ENCODE measurements around the gene CFAP97D2. TPM values are rescaled to one million over a fixed set of nuclear protein-coding genes. Genes with fewer than 3 reads are reported as not detected.

CFAP97D2 gene
- polyA plus RNA-seq, 1 of the 3 experiments (the other 2 are of a cell fraction) = not detected

GRCh38 chr13:114225610-114226009, 46.6 kb downstream of the CFAP97D2 start:
- no peak for TF ChIP-seq FOXJ3 (CRISPR knock-in tag; IDR thresholded peaks at IDR 0.05)
- no peak for TF ChIP-seq YY1 (IDR thresholded peaks at IDR 0.05; ENCODE audit: low read depth)
- TF ChIP-seq IRF3 (IDR thresholded peaks at IDR 0.05; ENCODE audit: low read depth, low read length) = no peak
- no peak for TF ChIP-seq SIN3A (IDR thresholded peaks at IDR 0.05; ENCODE audit: borderline replicate concordance, low read depth, low read length)
- TF ChIP-seq GATA2 (CRISPR knock-in tag; IDR thresholded peaks at IDR 0.05) = no peak
- TF ChIP-seq TEAD4 (IDR thresholded peaks at IDR 0.05; ENCODE audit: borderline replicate concordance, insufficient read depth) = no peak
- no peak for TF ChIP-seq RAD21 (IDR thresholded peaks at IDR 0.05; ENCODE audit: low read length)
- Histone ChIP-seq H3K9me2 (no peaks in the 10 kb centered on the region), H3K9me3 (no peaks in the 10 kb centered on the region), H3K4me1 (ENCODE audit: control insufficient read depth in 1 of 2, insufficient read depth in 2 of 2, low read depth in 1 of 2, low read length in 1 of 2) (peaks cover 0 to 15% of the 10 kb centered on the region in 2 experiments; a peak in 1 of 4 replicates), H3K27me3 (ENCODE audit: insufficient read depth) (no peaks in the 10 kb centered on the region; the same call in 1 of the 2 replicates), H2AFZ (ENCODE audit: low read depth) (no peak overlapping the region), H3K4me3 (ENCODE audit: low read depth in 2 of 2, low read length in 1 of 2) (no peak overlapping the region), H4K20me1 (ENCODE audit: insufficient read depth) (no peaks in the 10 kb centered on the region), H3K4me2 (no peak overlapping the region), H3K36me3 (replicated peaks in 1 of 2; ENCODE audit: control insufficient read depth in 1 of 2, insufficient read depth in 2 of 2, low read length in 1 of 2) (no peaks in the 10 kb centered on the region), H3F3A (replicated peaks; ENCODE audit: insufficient read depth) (peaks cover 5% of the 10 kb centered on the region), H3K9ac (no peak overlapping the region), H3K79me2 (ENCODE audit: insufficient read depth) (no peaks in the 10 kb centered on the region), H3K27ac (ENCODE audit: low read depth in 2 of 2, low read length in 1 of 2) (peak overlapping the region in 1 of 2 experiments; percentile 31; a peak in 1 of 4 replicates)
- peak; percentile 37 for DNase-seq
- ChIA-PET POLR2A (no interaction called here), CTCF (interaction anchor here (0.7 to 1.7 kb wide), 15 partner anchors 13 to 501 kb away, joined by 3 to 10 read pairs (median 4); no protein-coding TSS in a partner anchor)
- 76% methylated on average over 4 of the region's 8 CpGs for WGBS (ENCODE audit: low lambda C conversion rate)

- WGBS (ENCODE audit: low lambda C conversion rate) = 91% methylated on average over 10 of the region's 11 CpGs
These were observed 47.0 kb downstream of the CFAP97D2 start for GRCh38 chr13:114226088-114226487.

More at GRCh38 chr13:114226088-114226487, 47.0 kb downstream of the CFAP97D2 start:
- Histone ChIP-seq H3K9me2 (no peaks in the 10 kb centered on the region), H3K4me1 (ENCODE audit: control insufficient read depth in 1 of 2, insufficient read depth in 2 of 2, low read depth in 1 of 2, low read length in 1 of 2) (peaks cover 0 to 15% of the 10 kb centered on the region in 2 experiments; a peak in 1 of 4 replicates), H4K20me1 (ENCODE audit: insufficient read depth) (no peaks in the 10 kb centered on the region), H3K27ac (ENCODE audit: low read depth in 2 of 2, low read length in 1 of 2) (peak overlapping the region in 1 of 2 experiments; percentile 31; a peak in 1 of 4 replicates), H3K27me3 (ENCODE audit: insufficient read depth) (no peaks in the 10 kb centered on the region; the same call in 1 of the 2 replicates), H3F3A (replicated peaks; ENCODE audit: insufficient read depth) (peaks cover 5% of the 10 kb centered on the region), H3K9ac (no peak overlapping the region), H3K4me2 (no peak overlapping the region), H3K4me3 (ENCODE audit: low read depth in 2 of 2, low read length in 1 of 2) (no peak overlapping the region), H3K79me2 (ENCODE audit: insufficient read depth) (no peaks in the 10 kb centered on the region), H2AFZ (ENCODE audit: low read depth) (0 out of 2 replicates have a peak overlapping the region, but pooled peaks have one; percentile 12), H3K9me3 (no peaks in the 10 kb centered on the region), H3K36me3 (replicated peaks in 1 of 2; ENCODE audit: control insufficient read depth in 1 of 2, insufficient read depth in 2 of 2, low read length in 1 of 2) (no peaks in the 10 kb centered on the region)
- TF ChIP-seq RCOR1 (IDR thresholded peaks at IDR 0.05; ENCODE audit: low read length) (peak; percentile 81), GATA2 (CRISPR knock-in tag; IDR thresholded peaks at IDR 0.05) (no peak), EP300 (IDR thresholded peaks at IDR 0.05; ENCODE audit: borderline replicate concordance in 1 of 2, low read depth in 1 of 2, low read length in 1 of 2) (peak in 1 of 2 experiments; percentile 67; a peak in 2 of 4 replicates), SMC3 (IDR thresholded peaks at IDR 0.05; ENCODE audit: low read depth, low read length) (peak; percentile 4; the same call in 1 of the 2 replicates), NRF1 (IDR thresholded peaks at IDR 0.05; ENCODE audit: low read depth, low read length) (no peak), MXI1 (IDR thresholded peaks at IDR 0.05; ENCODE audit: low read depth, low read length) (peak; percentile 7; the same call in 1 of the 2 replicates), TCF12 (IDR thresholded peaks at IDR 0.05) (no peak), PBX3 (IDR thresholded peaks at IDR 0.05) (no peak), CHD2 (IDR thresholded peaks at IDR 0.05; ENCODE audit: low read length, partially characterized antibody) (peak; percentile 40)
- CTCF ChIA-PET = interaction anchor here (0.7 to 1.7 kb wide), 19 partner anchors 14 to 501 kb away, joined by 3 to 10 read pairs (median 3); no protein-coding TSS in a partner anchor
- peak; percentile 52 for DNase-seq
- POLR2A ChIA-PET = no interaction called here
